ENCODE results near the gene CCL20.
"Not testable (repeated sequence)": the region's sequence is repeated elsewhere in the genome, so short reads cannot be mapped to it uniquely, and the experiment has no call there.

GRCh38 chr2:227796768-227797167 lies 16.9 kb upstream of the CCL20 start:
- not testable (repeated sequence) for TF ChIP-seq EP300 (IDR thresholded peaks at IDR 0.05; ENCODE audit: borderline replicate concordance); USF1 (IDR thresholded peaks at IDR 0.05); NFIC (IDR thresholded peaks at IDR 0.05); MAX (IDR thresholded peaks at IDR 0.05); TEAD4 (IDR thresholded peaks at IDR 0.05)
- TF ChIP-seq CEBPB (IDR thresholded peaks at IDR 0.05) = 0 out of 2 replicates have a peak, but pooled peaks have one; percentile 11
